WERI-Rb-1 (cell line): ENCODE measurements around the gene CALML3.

ENCODE experiments used
- DNase-seq: peaks from one replicate; pipeline ENCODE4 v3.0.0-alpha.2; 2020
- H3K27ac ChIP-seq: fragments of 250-450 bp; sonication (Bioruptor Pico); 2 replicates; pipeline ENCODE4 v1.5.1; 2020; ENCODE audit warnings: mild to moderate bottlenecking, moderate library complexity
- H3K27me3 ChIP-seq: fragments of 250-450 bp; sonication (Bioruptor Pico); 2 replicates; pipeline ENCODE4 v1.5.1; 2021; ENCODE audit warnings: mild to moderate bottlenecking, low read depth, moderate library complexity; ENCODE audit not compliant: insufficient read depth, severe bottlenecking
- H3K36me3 ChIP-seq: fragments of 250-450 bp; sonication (Bioruptor Pico); 2 replicates; pipeline ENCODE4 v1.5.1; 2020; ENCODE audit warnings: mild to moderate bottlenecking, moderate library complexity
- H3K4me3 ChIP-seq: 2 replicates; pipeline ENCODE4 v1.5.1; 2011; ENCODE audit warnings: low read depth, mild to moderate bottlenecking, control low read depth, low read length
- H3K9me3 ChIP-seq: fragments of 250-450 bp; sonication (Bioruptor Pico); 2 replicates; pipeline ENCODE4 v1.5.1; 2021; ENCODE audit warnings: mild to moderate bottlenecking, moderate library complexity; ENCODE audit not compliant: severe bottlenecking
- CTCF ChIP-seq: IDR thresholded peaks from 2 replicates; pipeline ENCODE4 v1.5.1; 2011; ENCODE audit warnings: low read depth, mild to moderate bottlenecking, control low read depth, inconsistent platforms, low read length

Gene CALML3

GRCh38 chr10:5515948-5516761 is 8.6 kb upstream of the CALML3 start:
- Histone ChIP-seq H3K36me3 (no peaks in the 10 kb centered on the region), H3K27ac (no peak overlapping the region), H3K27me3 (no peaks in the 10 kb centered on the region), H3K4me3 (no peak overlapping the region), H3K9me3 (no peaks in the 10 kb centered on the region)
- no peak for DNase-seq
- TF ChIP-seq CTCF, result no peak

DNA sequence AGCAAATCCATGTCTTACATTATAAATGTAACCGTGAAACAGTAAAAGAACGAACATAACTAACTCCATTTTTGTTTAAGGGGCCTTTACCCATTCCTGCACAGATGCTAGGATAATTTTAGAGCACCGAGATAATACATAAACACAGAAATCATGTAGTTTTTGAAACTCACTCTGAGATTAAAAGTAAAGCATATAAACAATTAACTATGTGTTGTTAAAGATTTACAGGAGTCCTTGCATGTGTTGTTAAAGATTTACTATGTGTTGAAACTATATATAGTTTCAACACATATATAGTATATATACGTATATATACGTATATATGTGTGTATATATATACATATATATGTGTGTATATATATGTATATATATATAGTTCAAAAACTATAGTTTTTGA is 7.2 kb upstream of the CALML3 start:
- H3K27ac ChIP-seq, result no peak overlapping the region
- DNase-seq, result no peak
- no peaks in the 10 kb centered on the region for H3K27me3 ChIP-seq
- no peak for TF ChIP-seq CTCF
- H3K9me3 ChIP-seq, result no peaks in the 10 kb centered on the region
- H3K4me3 ChIP-seq, result no peak overlapping the region
- no peaks in the 10 kb centered on the region for H3K36me3 ChIP-seq

GRCh38 chr10:5518143-5518542 is 6.6 kb upstream of the CALML3 start:
- TF ChIP-seq CTCF, result no peak
- no peak overlapping the region for H3K4me3 ChIP-seq
- no peaks in the 10 kb centered on the region for H3K9me3 ChIP-seq
- no peaks in the 10 kb centered on the region for H3K36me3 ChIP-seq
- H3K27me3 ChIP-seq, result no peaks in the 10 kb centered on the region
- H3K27ac ChIP-seq, result no peak overlapping the region
- no peak for DNase-seq

DNA sequence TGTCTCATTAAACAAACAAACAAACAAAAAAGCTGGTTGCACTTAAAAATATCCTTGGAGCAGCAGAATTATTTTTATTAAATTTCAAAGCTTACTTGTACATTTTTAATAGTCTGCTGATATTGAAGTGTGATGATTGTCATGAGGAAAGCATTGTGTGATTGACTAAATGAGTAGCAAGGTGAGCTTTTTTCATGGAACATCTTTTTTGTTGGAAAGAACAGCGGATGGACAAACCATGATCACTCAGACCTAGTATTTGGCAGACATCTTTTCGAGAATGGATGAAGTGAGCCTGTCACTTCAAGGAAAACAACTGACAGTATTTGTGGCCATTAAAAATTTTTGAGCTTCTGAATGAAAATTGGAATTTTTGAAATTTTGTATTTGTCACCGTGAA is 5.7 kb upstream of the CALML3 start:
- no peak overlapping the region for H3K27ac ChIP-seq
- no peak overlapping the region for H3K4me3 ChIP-seq
- H3K9me3 ChIP-seq, result no peaks in the 10 kb centered on the region
- H3K36me3 ChIP-seq, result no peaks in the 10 kb centered on the region
- DNase-seq, result no peak
- H3K27me3 ChIP-seq, result no peaks in the 10 kb centered on the region
- TF ChIP-seq CTCF, result no peak

DNA sequence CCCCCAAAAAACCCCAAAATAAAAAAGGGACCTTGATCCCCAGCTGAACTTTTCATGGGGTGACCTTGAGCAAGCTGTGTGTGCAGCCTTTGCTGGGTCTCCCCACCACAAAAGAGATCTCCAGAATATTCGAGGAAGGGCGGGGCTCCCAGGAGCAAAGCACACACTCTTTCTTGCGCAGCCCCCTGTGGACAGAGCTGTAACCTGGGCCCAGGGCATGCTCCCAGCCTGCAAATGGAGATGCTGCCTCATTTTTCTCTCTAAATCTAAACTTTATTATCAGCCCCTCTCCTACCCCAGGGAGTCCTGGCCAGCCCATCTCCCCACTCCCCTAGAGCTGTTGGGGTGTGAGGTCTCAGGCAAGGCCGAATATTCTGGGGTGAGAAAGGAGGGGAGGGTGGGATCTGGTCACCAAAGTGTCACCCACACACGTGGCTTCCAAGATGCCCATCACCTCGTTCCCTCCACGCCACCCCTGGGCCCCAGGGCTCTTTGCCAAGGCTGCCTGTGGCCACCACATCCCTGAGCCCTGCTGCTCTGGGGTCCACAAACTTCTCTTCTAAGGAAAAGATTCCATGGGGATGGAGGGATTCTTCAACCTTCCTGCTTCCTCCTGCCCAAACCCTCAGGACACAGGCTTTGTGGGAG is 1.7 kb upstream of the CALML3 start:
- no peak overlapping the region for H3K4me3 ChIP-seq
- no peaks in the 10 kb centered on the region for H3K36me3 ChIP-seq
- DNase-seq, result no peak
- no peaks in the 10 kb centered on the region for H3K9me3 ChIP-seq
- no peak for TF ChIP-seq CTCF
- H3K27ac ChIP-seq, result no peak overlapping the region
- no peaks in the 10 kb centered on the region for H3K27me3 ChIP-seq
